GM23338 (cell line): ENCODE results near the gene C11orf98. TPM values are rescaled to one million over a fixed set of nuclear protein-coding genes. Genes with fewer than 3 reads are reported as not detected.

ENCODE experiments used
- ATAC-seq: fragments of 200-7000 bp; cut with Tn5 transposase; 3 replicates; pipeline ENCODE4 v1.9.1; 2020
- DNase-seq: peaks from one replicate; pipeline ENCODE4 v3.0.0-alpha.2; 2015; ENCODE audit warnings: low spot score
- H2AFZ ChIP-seq: fragments of 200-600 bp; sonication (generic); 2 replicates; pipeline ENCODE4 v1.8.0; 2016; ENCODE audit warnings: antibody characterized with exemption, mild to moderate bottlenecking, moderate library complexity
- H3F3A ChIP-seq: fragments of 200-600 bp; sonication (generic); replicated peaks from 2 replicates; pipeline ENCODE4 v1.8.0; 2017; ENCODE audit warnings: antibody characterized with exemption, mixed run types, low read depth
- H3K27ac ChIP-seq: fragments of 200-600 bp; sonication (generic); 2 replicates; pipeline ENCODE4 v1.6.1; 2016; ENCODE audit warnings: low read depth
- H3K27me3 ChIP-seq: fragments of 200-600 bp; sonication (generic); 2 replicates; pipeline ENCODE4 v1.8.0; 2016; ENCODE audit warnings: mild to moderate bottlenecking, mixed run types, moderate library complexity; ENCODE audit not compliant: insufficient read depth
- H3K36me3 ChIP-seq: fragments of 200-600 bp; sonication (generic); 2 replicates; pipeline ENCODE4 v1.8.0; 2016; ENCODE audit warnings: mild to moderate bottlenecking; ENCODE audit not compliant: insufficient read depth
- H3K4me1 ChIP-seq: fragments of 200-600 bp; sonication (generic); 2 replicates; pipeline ENCODE4 v1.8.0; 2016; ENCODE audit warnings: mild to moderate bottlenecking, moderate library complexity; ENCODE audit not compliant: insufficient read depth
- H3K4me2 ChIP-seq: fragments of 200-600 bp; sonication (generic); 2 replicates; pipeline ENCODE4 v1.7.1; 2017; ENCODE audit warnings: mixed run types
- H3K4me3 ChIP-seq: fragments of 200-600 bp; sonication (generic); 2 replicates; pipeline ENCODE4 v1.6.1; 2016; ENCODE audit warnings: mixed run types
- H3K79me2 ChIP-seq: fragments of 200-600 bp; sonication (generic); replicated peaks from 2 replicates; pipeline ENCODE4 v1.8.0; 2017; ENCODE audit warnings: mild to moderate bottlenecking; ENCODE audit not compliant: insufficient read depth
- H3K9me2 ChIP-seq: fragments of 200-600 bp; sonication (generic); 2 replicates; pipeline ENCODE4 v1.8.0; 2017; ENCODE audit not compliant: insufficient read depth
- H4K20me1 ChIP-seq: fragments of 200-600 bp; sonication (generic); replicated peaks from 2 replicates; pipeline ENCODE4 v1.8.0; 2017; ENCODE audit warnings: mild to moderate bottlenecking; ENCODE audit not compliant: insufficient read depth
- H3K27ac Mint-ChIP-seq: 2 replicates; pipeline ENCODE4 v1.8.0; 2020; ENCODE audit warnings: inconsistent platforms, mild to moderate bottlenecking, moderate library complexity, mixed read lengths
- H3K27me3 Mint-ChIP-seq: 3 replicates; pipeline ENCODE4 v1.8.0; 2022; ENCODE audit warnings: low read depth, mild to moderate bottlenecking, moderate library complexity, mixed read lengths, inconsistent platforms; ENCODE audit not compliant: insufficient read depth, poor library complexity
- H3K36me3 Mint-ChIP-seq: 3 replicates; pipeline ENCODE4 v1.8.0; 2021; ENCODE audit warnings: low read depth, mild to moderate bottlenecking, inconsistent platforms, moderate library complexity, mixed read lengths
- H3K4me1 Mint-ChIP-seq: 3 replicates; pipeline ENCODE4 v1.8.0; 2020; ENCODE audit warnings: mild to moderate bottlenecking, inconsistent platforms, mixed read lengths
- H3K4me3 Mint-ChIP-seq: 3 replicates; pipeline ENCODE4 v1.8.0; 2021; ENCODE audit warnings: moderate library complexity, mild to moderate bottlenecking, inconsistent platforms, mixed read lengths
- H3K9me3 Mint-ChIP-seq: 3 replicates; pipeline ENCODE4 v1.8.0; 2020; ENCODE audit warnings: moderate library complexity, mild to moderate bottlenecking, inconsistent platforms, mixed read lengths
- CREB1 ChIP-seq: fragments of 250-450 bp; sonication (Bioruptor Pico); IDR thresholded peaks from 2 replicates; pipeline ENCODE4 v1.5.0; 2020; ENCODE audit warnings: low read depth, mild to moderate bottlenecking, moderate library complexity
- EZH2 ChIP-seq: fragments of 200-600 bp; sonication (generic); IDR thresholded peaks from one replicate; pipeline ENCODE4 v1.8.0; 2017; ENCODE audit warnings: antibody characterized with exemption, mild to moderate bottlenecking, low read depth; ENCODE audit not compliant: unreplicated experiment
- EZH2phosphoT487 ChIP-seq: fragments of 200-600 bp; sonication (generic); IDR thresholded peaks from one replicate; pipeline ENCODE4 v1.8.1; 2018; ENCODE audit warnings: antibody characterized with exemption; ENCODE audit not compliant: unreplicated experiment
- JUNB ChIP-seq: IDR thresholded peaks from one replicate; pipeline ENCODE4 v1.6.1; 2016; ENCODE audit warnings: antibody characterized with exemption; ENCODE audit not compliant: unreplicated experiment
- NANOG ChIP-seq: IDR thresholded peaks from 2 replicates; pipeline ENCODE4 v1.6.1; 2016; ENCODE audit warnings: antibody characterized with exemption, borderline replicate concordance
- POLR2AphosphoS5 ChIP-seq: IDR thresholded peaks from 2 replicates; pipeline ENCODE4 v1.6.1; 2016; ENCODE audit warnings: antibody characterized with exemption, low read depth
- REST ChIP-seq: IDR thresholded peaks from one replicate; pipeline ENCODE4 v1.6.1; 2018; ENCODE audit warnings: antibody characterized with exemption; ENCODE audit not compliant: unreplicated experiment
- STAT1 ChIP-seq: IDR thresholded peaks from one replicate; pipeline ENCODE4 v1.6.1; 2016; ENCODE audit warnings: antibody characterized with exemption; ENCODE audit not compliant: unreplicated experiment
- ZNF114 ChIP-seq: fragments of 250-450 bp; sonication (Bioruptor Pico); IDR thresholded peaks from 2 replicates; pipeline ENCODE4 v1.5.0; 2020; ENCODE audit warnings: mild to moderate bottlenecking, moderate library complexity
- ZNF331 ChIP-seq: fragments of 250-450 bp; sonication (Bioruptor Pico); IDR thresholded peaks from 2 replicates; pipeline ENCODE4 v1.5.0; 2020; ENCODE audit warnings: low read depth, mild to moderate bottlenecking, moderate library complexity
- ZNF462 ChIP-seq: fragments of 250-450 bp; sonication (Bioruptor Pico); IDR thresholded peaks from 2 replicates; pipeline ENCODE4 v1.5.0; 2020; ENCODE audit warnings: mild to moderate bottlenecking, moderate library complexity
- polyA plus RNA-seq: library from polyadenylated mRNA; unstranded; fragments of >200 nt; fragmentation: Nextera tagmentation; extraction: Ambion mirVana; gene quantifications from 2 replicates; pipeline ENCODE4 v1.2.1, GENCODE V29; 2016
- total RNA-seq: library from RNA; depleted of rRNA; stranded (reverse); fragments of >200 nt; shearing (Covaris generic); gene quantifications from 2 replicates; pipeline ENCODE4 v1.2.3, GENCODE V29; 2014
- TF ChIP-seq, protein P1 (sequence below), 2 experiments: fragments of 200-600 bp in 1 of 2; sonication (generic) in 1 of 2; conservative IDR thresholded peaks; 2 replicates each; pipeline versions ENCODE4 v1.5.1 to v1.6.1; 2016 to 2017; ENCODE audit warnings: antibody characterized with exemption in 2 of 2, low read depth in 2 of 2, mild to moderate bottlenecking in 2 of 2, moderate library complexity in 1 of 2
- TF ChIP-seq, protein P2 (sequence below): IDR thresholded peaks from 2 replicates; pipeline ENCODE4 v1.6.1; 2016; ENCODE audit warnings: antibody characterized with exemption

C11orf98 gene
- total and polyA plus RNA-seq, 2 experiments from 2014 or later, result 132 to 479 TPM

GRCh38 chr11:62710001-62710345, 45.0 kb upstream of the C11orf98 start:
- Mint-ChIP-seq H3K36me3 (peaks cover 51% of the 10 kb centered on the region), H3K4me1 (peaks cover 56% of the 10 kb centered on the region), H3K27me3 (peaks cover 26% of the 10 kb centered on the region), H3K9me3 (no peaks in the 10 kb centered on the region), H3K4me3 (peak overlapping the region; percentile 92), H3K27ac (peak overlapping the region; percentile 99)
- Histone ChIP-seq H2AFZ (peak overlapping the region; percentile 74; the same call in 1 of the 2 replicates), H3K4me3 (peak overlapping the region; percentile 82), H3K27ac (peak overlapping the region; percentile 100), H3K4me1 (peaks cover 31% of the 10 kb centered on the region), H3K79me2 (peaks cover 3% of the 10 kb centered on the region), H3F3A (peaks cover 64% of the 10 kb centered on the region), H3K9me2 (no peaks in the 10 kb centered on the region), H3K27me3 (no peaks in the 10 kb centered on the region), H4K20me1 (no peaks in the 10 kb centered on the region; the same call in none of the 2 replicates), H3K36me3 (peaks cover 35% of the 10 kb centered on the region), H3K4me2 (peak overlapping the region; percentile 95)
- TF ChIP-seq, protein P1, sequence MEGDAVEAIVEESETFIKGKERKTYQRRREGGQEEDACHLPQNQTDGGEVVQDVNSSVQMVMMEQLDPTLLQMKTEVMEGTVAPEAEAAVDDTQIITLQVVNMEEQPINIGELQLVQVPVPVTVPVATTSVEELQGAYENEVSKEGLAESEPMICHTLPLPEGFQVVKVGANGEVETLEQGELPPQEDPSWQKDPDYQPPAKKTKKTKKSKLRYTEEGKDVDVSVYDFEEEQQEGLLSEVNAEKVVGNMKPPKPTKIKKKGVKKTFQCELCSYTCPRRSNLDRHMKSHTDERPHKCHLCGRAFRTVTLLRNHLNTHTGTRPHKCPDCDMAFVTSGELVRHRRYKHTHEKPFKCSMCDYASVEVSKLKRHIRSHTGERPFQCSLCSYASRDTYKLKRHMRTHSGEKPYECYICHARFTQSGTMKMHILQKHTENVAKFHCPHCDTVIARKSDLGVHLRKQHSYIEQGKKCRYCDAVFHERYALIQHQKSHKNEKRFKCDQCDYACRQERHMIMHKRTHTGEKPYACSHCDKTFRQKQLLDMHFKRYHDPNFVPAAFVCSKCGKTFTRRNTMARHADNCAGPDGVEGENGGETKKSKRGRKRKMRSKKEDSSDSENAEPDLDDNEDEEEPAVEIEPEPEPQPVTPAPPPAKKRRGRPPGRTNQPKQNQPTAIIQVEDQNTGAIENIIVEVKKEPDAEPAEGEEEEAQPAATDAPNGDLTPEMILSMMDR (conservative IDR thresholded peaks at IDR 0.05; ENCODE audit: low read depth in 2 of 2), result no peak
- TF ChIP-seq ZNF331 (CRISPR knock-in tag) (no peak), ZNF462 (no peak), ZNF114 (CRISPR knock-in tag) (no peak), CREB1 (CRISPR knock-in tag) (no peak), STAT1 (no peak), JUNB (no peak), POLR2AphosphoS5 (no peak), REST (no peak), EZH2phosphoT487 (no peak), EZH2 (no peak), NANOG (no peak)
- TF ChIP-seq, protein P2, sequence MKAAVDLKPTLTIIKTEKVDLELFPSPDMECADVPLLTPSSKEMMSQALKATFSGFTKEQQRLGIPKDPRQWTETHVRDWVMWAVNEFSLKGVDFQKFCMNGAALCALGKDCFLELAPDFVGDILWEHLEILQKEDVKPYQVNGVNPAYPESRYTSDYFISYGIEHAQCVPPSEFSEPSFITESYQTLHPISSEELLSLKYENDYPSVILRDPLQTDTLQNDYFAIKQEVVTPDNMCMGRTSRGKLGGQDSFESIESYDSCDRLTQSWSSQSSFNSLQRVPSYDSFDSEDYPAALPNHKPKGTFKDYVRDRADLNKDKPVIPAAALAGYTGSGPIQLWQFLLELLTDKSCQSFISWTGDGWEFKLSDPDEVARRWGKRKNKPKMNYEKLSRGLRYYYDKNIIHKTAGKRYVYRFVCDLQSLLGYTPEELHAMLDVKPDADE, result no peak
- DNase-seq (no peak), ATAC-seq (peak; percentile 0)
